HepG2 (cell line): Measurements from ENCODE around the gene TMEM14C. TPM values are rescaled to one million over a fixed set of nuclear protein-coding genes. Genes with fewer than 3 reads are reported as not detected.

Experiments
- ARNTL ChIP-seq: sonication (generic); formaldehyde crosslinking; IDR thresholded peaks from 2 replicates; pipeline ENCODE4 v1.4.0; 2020; ENCODE audit warnings: mild to moderate bottlenecking, missing genetic modification reagents
- ATF7-NPFF ChIP-seq: sonication (generic); formaldehyde crosslinking; IDR thresholded peaks from 2 replicates; pipeline ENCODE4 v1.8.1; 2023; ENCODE audit warnings: mild to moderate bottlenecking, low read depth, missing genetic modification reagents, moderate library complexity
- BCL6 ChIP-seq: IDR thresholded peaks from 2 replicates; pipeline ENCODE4 v1.6.1; 2016; ENCODE audit warnings: missing genetic modification reagents, missing compliant biosample characterization
- FOXA1 ChIP-seq, 2 experiments: fragments of 450-650 bp in 1 of 2; sonication (generic) in 1 of 2; formaldehyde crosslinking in 1 of 2; IDR thresholded peaks; 2 replicates each; pipeline versions ENCODE4 v1.4.0 to v1.6.1; 2016 to 2020; ENCODE audit warnings: missing genetic modification reagents in 1 of 2
- GZF1 ChIP-seq: sonication (generic); formaldehyde crosslinking; IDR thresholded peaks from 2 replicates; pipeline ENCODE4 v1.5.1; 2020; ENCODE audit warnings: mild to moderate bottlenecking, missing genetic modification reagents
- HOXA9 ChIP-seq: sonication (generic); formaldehyde crosslinking; IDR thresholded peaks from 2 replicates; pipeline ENCODE4 v1.8.1; 2022; ENCODE audit warnings: missing genetic modification reagents, mild to moderate bottlenecking, moderate library complexity, borderline replicate concordance
- MAF1 ChIP-seq: sonication (generic); formaldehyde crosslinking; IDR thresholded peaks from 2 replicates; pipeline ENCODE4 v1.5.0; 2020; ENCODE audit warnings: missing genetic modification reagents, borderline replicate concordance
- SNAPC2 ChIP-seq: sonication (generic); formaldehyde crosslinking; IDR thresholded peaks from 2 replicates; pipeline ENCODE4 v1.8.1; 2022; ENCODE audit warnings: mild to moderate bottlenecking, missing genetic modification reagents
- TOE1 ChIP-seq: sonication (generic); formaldehyde crosslinking; IDR thresholded peaks from 2 replicates; pipeline ENCODE4 v1.4.0; 2020; ENCODE audit warnings: mild to moderate bottlenecking, missing genetic modification reagents
- TOPORS ChIP-seq: sonication (generic); formaldehyde crosslinking; IDR thresholded peaks from 2 replicates; pipeline ENCODE4 v1.8.0; 2023; ENCODE audit warnings: mild to moderate bottlenecking, missing genetic modification reagents
- U2AF2 ChIP-seq: fragments of 200-400 bp; formaldehyde crosslinking; IDR thresholded peaks from 2 replicates; pipeline ENCODE4 v1.6.1; 2017; ENCODE audit warnings: low read depth, mild to moderate bottlenecking, low read length
- ZFP62 ChIP-seq: sonication (generic); formaldehyde crosslinking; IDR thresholded peaks from 2 replicates; pipeline ENCODE4 v1.4.0; 2020; ENCODE audit warnings: missing genetic modification reagents
- ZMAT3 ChIP-seq: sonication (generic); formaldehyde crosslinking; conservative IDR thresholded peaks from 2 replicates; pipeline ENCODE4 v1.7.0; 2021; ENCODE audit warnings: missing genetic modification reagents
- ZNF124 ChIP-seq: sonication (generic); formaldehyde crosslinking; IDR thresholded peaks from 2 replicates; pipeline ENCODE4 v1.4.0; 2020; ENCODE audit warnings: missing genetic modification reagents
- polyA plus RNA-seq, 8 experiments: library from polyadenylated mRNA; depleted of rRNA in 3 of 8; stranded (reverse) in 7 of 8; unstranded in 1 of 8; fragments of >200 nt; fragmentation: Illumina TruSeq in 4 of 8; extraction: Trizol in 4 of 8; gene quantifications; 2 replicates each; pipeline versions ENCODE4 v1.2.1 to v1.2.3, GENCODE V29; 2011 to 2016; ENCODE audit warnings: low read depth in 4 of 8, missing spikeins in 1 of 8, mixed read lengths in 1 of 8; ENCODE audit not compliant: insufficient read depth in 1 of 8
- total RNA-seq, 5 experiments: library from RNA; depleted of rRNA; stranded (reverse); fragments of >200 nt; fragmentation: Illumina TruSeq; extraction: Trizol; gene quantifications; 2 replicates each; pipeline ENCODE4 v1.2.3, GENCODE V29; 2016; ENCODE audit warnings: low read depth in 1 of 5
- TF ChIP-seq, protein P1 (sequence below): sonication (generic); formaldehyde crosslinking; IDR thresholded peaks from 2 replicates; pipeline ENCODE4 v1.4.0; 2020; ENCODE audit warnings: mild to moderate bottlenecking, missing genetic modification reagents
- TF ChIP-seq, protein P2 (sequence below): sonication (generic); formaldehyde crosslinking; IDR thresholded peaks from 2 replicates; pipeline ENCODE4 v1.5.1; 2020; ENCODE audit warnings: mild to moderate bottlenecking, missing genetic modification reagents, moderate library complexity
- TF ChIP-seq, protein P3 (sequence below): sonication (generic); formaldehyde crosslinking; IDR thresholded peaks from 2 replicates; pipeline ENCODE4 v1.5.0; 2020; ENCODE audit warnings: mild to moderate bottlenecking, missing genetic modification reagents, borderline replicate concordance
- TF ChIP-seq, protein P4 (sequence below): sonication (generic); formaldehyde crosslinking; IDR thresholded peaks from 2 replicates; pipeline ENCODE4 v1.8.1; 2023; ENCODE audit warnings: mild to moderate bottlenecking, missing genetic modification reagents

TMEM14C gene
- total and polyA plus RNA-seq, 2 of the 13 experiments (the other 11 are each of a cell fraction or from before 2014, with no cell fraction given): 184 TPM

DNA sequence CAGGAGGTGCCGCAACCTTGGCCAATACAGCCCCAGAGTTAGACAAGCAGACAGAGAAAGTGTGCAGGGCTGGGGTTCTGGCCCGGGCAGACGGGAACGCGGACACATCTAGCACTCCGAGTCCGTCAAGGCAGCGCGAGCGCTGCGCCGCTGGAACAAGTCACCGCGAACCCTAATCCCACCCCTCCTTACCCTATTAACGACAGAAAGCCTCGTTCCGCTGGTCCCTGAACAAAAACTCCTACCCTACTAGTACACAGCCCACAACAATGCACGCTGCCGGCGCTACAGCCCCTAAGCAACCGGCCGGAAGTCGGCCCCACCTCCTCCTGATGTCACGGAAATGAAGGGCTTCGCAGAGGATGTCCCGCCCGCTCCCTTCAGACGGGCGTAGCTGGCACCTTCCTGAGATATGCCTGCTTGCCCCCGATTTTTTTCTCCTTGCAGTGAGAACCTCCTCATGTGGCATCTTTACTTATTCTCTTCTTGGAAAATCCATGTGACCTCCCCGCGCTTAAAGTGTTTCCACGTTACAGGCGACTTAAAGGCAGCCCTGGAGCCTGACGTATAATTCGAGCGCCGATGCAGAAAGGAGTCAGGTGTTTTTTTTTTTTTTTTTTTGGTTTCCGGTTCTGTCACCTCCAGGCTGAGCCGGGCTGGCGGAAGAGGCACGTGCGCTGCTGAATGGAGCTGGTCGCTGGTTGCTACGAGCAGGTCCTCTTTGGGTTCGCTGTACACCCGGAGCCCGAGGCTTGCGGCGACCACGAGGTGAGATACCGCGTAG, 28.4 kb upstream of the TMEM14C start, which contains the start of the genes C6orf52 and PAK1IP1 (continued):
- TF ChIP-seq, protein P1, sequence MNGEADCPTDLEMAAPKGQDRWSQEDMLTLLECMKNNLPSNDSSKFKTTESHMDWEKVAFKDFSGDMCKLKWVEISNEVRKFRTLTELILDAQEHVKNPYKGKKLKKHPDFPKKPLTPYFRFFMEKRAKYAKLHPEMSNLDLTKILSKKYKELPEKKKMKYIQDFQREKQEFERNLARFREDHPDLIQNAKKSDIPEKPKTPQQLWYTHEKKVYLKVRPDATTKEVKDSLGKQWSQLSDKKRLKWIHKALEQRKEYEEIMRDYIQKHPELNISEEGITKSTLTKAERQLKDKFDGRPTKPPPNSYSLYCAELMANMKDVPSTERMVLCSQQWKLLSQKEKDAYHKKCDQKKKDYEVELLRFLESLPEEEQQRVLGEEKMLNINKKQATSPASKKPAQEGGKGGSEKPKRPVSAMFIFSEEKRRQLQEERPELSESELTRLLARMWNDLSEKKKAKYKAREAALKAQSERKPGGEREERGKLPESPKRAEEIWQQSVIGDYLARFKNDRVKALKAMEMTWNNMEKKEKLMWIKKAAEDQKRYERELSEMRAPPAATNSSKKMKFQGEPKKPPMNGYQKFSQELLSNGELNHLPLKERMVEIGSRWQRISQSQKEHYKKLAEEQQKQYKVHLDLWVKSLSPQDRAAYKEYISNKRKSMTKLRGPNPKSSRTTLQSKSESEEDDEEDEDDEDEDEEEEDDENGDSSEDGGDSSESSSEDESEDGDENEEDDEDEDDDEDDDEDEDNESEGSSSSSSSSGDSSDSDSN (CRISPR knock-in tag): peak; percentile 60
- TF ChIP-seq ARNTL: peak; percentile 74
- TF ChIP-seq HOXA9: no peak
- TF ChIP-seq BCL6 (CRISPR knock-in tag): peak; percentile 42; the same call in 1 of the 2 replicates
- no peak for TF ChIP-seq U2AF2
- TF ChIP-seq TOPORS: peak; percentile 89
- TF ChIP-seq MAF1 (CRISPR knock-in tag): 0 out of 2 replicates have a peak, but pooled peaks have one; percentile 69
- TF ChIP-seq, protein P2, sequence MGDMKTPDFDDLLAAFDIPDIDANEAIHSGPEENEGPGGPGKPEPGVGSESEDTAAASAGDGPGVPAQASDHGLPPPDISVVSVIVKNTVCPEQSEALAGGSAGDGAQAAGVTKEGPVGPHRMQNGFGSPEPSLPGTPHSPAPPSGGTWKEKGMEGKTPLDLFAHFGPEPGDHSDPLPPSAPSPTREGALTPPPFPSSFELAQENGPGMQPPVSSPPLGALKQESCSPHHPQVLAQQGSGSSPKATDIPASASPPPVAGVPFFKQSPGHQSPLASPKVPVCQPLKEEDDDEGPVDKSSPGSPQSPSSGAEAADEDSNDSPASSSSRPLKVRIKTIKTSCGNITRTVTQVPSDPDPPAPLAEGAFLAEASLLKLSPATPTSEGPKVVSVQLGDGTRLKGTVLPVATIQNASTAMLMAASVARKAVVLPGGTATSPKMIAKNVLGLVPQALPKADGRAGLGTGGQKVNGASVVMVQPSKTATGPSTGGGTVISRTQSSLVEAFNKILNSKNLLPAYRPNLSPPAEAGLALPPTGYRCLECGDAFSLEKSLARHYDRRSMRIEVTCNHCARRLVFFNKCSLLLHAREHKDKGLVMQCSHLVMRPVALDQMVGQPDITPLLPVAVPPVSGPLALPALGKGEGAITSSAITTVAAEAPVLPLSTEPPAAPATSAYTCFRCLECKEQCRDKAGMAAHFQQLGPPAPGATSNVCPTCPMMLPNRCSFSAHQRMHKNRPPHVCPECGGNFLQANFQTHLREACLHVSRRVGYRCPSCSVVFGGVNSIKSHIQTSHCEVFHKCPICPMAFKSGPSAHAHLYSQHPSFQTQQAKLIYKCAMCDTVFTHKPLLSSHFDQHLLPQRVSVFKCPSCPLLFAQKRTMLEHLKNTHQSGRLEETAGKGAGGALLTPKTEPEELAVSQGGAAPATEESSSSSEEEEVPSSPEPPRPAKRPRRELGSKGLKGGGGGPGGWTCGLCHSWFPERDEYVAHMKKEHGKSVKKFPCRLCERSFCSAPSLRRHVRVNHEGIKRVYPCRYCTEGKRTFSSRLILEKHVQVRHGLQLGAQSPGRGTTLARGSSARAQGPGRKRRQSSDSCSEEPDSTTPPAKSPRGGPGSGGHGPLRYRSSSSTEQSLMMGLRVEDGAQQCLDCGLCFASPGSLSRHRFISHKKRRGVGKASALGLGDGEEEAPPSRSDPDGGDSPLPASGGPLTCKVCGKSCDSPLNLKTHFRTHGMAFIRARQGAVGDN (CRISPR knock-in tag): peak; percentile 87
- TF ChIP-seq ATF7-NPFF (CRISPR knock-in tag): peak; percentile 26; the same call in 1 of the 2 replicates
- TF ChIP-seq SNAPC2 (CRISPR knock-in tag): peak; percentile 74; the same call in 1 of the 2 replicates
- TF ChIP-seq, protein P3, sequence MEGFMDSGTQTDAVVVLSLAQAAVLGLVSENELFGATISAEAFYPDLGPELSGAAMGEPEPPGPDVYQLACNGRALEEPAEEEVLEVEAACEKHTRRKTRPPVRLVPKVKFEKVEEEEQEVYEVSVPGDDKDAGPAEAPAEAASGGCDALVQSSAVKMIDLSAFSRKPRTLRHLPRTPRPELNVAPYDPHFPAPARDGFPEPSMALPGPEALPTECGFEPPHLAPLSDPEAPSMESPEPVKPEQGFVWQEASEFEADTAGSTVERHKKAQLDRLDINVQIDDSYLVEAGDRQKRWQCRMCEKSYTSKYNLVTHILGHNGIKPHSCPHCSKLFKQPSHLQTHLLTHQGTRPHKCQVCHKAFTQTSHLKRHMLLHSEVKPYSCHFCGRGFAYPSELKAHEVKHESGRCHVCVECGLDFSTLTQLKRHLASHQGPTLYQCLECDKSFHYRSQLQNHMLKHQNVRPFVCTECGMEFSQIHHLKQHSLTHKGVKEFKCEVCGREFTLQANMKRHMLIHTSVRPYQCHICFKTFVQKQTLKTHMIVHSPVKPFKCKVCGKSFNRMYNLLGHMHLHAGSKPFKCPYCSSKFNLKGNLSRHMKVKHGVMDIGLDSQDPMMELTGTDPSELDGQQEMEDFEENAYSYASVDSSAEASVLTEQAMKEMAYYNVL (CRISPR knock-in tag): no peak
- peak; percentile 53; the same call in 1 of the 2 replicates for TF ChIP-seq GZF1 (CRISPR knock-in tag)
- TF ChIP-seq ZMAT3 (CRISPR knock-in tag): peak; percentile 57; the same call in 1 of the 2 replicates
- TF ChIP-seq ZFP62 (CRISPR knock-in tag): no peak
- peak; percentile 83; the same call in 1 of the 2 replicates for TF ChIP-seq TOE1 (CRISPR knock-in tag)
- no peak for TF ChIP-seq FOXA1 (IDR thresholded peaks at IDR 0.05)
- 0 out of 2 replicates have a peak, but pooled peaks have one; percentile 14 for TF ChIP-seq FOXA1 (CRISPR knock-in tag; IDR thresholded peaks at IDR 0.05)
- TF ChIP-seq, protein P4, sequence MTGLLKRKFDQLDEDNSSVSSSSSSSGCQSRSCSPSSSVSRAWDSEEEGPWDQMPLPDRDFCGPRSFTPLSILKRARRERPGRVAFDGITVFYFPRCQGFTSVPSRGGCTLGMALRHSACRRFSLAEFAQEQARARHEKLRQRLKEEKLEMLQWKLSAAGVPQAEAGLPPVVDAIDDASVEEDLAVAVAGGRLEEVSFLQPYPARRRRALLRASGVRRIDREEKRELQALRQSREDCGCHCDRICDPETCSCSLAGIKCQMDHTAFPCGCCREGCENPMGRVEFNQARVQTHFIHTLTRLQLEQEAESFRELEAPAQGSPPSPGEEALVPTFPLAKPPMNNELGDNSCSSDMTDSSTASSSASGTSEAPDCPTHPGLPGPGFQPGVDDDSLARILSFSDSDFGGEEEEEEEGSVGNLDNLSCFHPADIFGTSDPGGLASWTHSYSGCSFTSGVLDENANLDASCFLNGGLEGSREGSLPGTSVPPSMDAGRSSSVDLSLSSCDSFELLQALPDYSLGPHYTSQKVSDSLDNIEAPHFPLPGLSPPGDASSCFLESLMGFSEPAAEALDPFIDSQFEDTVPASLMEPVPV (CRISPR knock-in tag): 0 out of 2 replicates have a peak, but pooled peaks have one; percentile 42
- TF ChIP-seq ZNF124: no peak
